Nephron (organoid): ENCODE data around the gene ZNF594.
"Not testable (repeated sequence)": the region's sequence is repeated elsewhere in the genome, so short reads cannot be mapped to it uniquely, and the experiment has no call there.

Source experiments
- H3K27ac Mint-ChIP-seq, 3 experiments: 2 replicates each; pipeline ENCODE4 v1.8.0; 2020; ENCODE audit warnings: mixed read lengths in 3 of 3, mild to moderate bottlenecking in 2 of 3, moderate library complexity in 1 of 3
- H3K27me3 Mint-ChIP-seq: 2 replicates; pipeline ENCODE4 v1.8.0; 2021; ENCODE audit warnings: low read depth, mild to moderate bottlenecking, moderate library complexity, mixed read lengths
- H3K36me3 Mint-ChIP-seq: 2 replicates; pipeline ENCODE4 v1.8.0; 2020; ENCODE audit warnings: low read depth, mixed read lengths
- H3K4me1 Mint-ChIP-seq: 2 replicates; pipeline ENCODE4 v1.8.0; 2020; ENCODE audit warnings: mixed read lengths
- H3K4me3 Mint-ChIP-seq, 3 experiments: 2 replicates each; pipeline ENCODE4 v1.8.0; 2020; ENCODE audit warnings: mild to moderate bottlenecking in 3 of 3, mixed read lengths in 3 of 3, moderate library complexity in 2 of 3
- H3K9me3 Mint-ChIP-seq: 2 replicates; pipeline ENCODE4 v1.8.0; 2020; ENCODE audit warnings: mixed read lengths
- TF ChIP-seq, protein P1 (sequence below), 3 experiments: fragments of 200-600 bp; sonication (generic); IDR thresholded peaks; one replicate each; pipeline ENCODE4 v1.5.0; 2021; ENCODE audit warnings: antibody characterized with exemption in 3 of 3; ENCODE audit not compliant: unreplicated experiment in 3 of 3

The ZNF594 gene

DNA sequence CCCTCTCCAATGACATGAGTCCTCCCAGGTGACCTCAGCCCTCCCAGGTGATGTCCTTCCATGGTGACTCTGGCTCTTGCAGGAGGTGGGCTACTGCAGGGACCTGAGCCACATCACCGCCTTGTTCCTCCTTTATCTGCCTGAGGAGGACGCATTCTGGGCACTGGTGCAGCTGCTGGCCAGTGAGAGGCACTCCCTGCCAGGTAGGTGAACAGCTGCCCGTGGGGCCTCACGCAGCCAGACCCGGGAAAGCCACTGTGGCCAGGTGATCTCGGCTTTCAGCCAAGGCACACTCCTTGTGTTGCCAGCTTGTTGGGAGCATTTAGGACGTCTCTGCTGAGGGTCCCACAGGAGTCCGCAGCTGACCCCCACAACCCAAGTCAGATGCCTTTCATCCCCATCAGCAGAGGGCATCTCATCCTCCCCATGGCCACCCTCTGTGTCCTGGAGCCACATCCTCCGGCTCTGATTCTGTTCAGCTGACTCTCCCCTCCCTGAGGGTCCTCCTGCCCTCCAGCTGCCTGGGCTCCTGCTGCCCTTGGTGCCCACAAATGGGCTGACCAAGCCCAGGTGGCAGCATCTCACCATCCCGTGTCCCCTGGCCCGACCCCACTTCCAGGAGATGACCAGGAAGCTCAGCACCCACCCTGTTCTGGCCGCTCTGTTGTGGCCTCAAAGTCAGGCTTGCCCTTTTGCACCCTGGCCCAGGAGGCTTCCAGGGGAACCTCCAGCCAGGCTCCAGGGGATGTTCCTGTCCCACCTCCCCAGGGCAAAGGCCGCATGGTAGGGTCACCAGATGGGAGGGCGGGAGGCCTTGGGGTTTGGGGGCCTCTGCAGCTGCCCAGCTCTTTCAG, 55.7 kb downstream of the ZNF594 start:
- H3K4me1 Mint-ChIP-seq = no peaks in the 10 kb centered on the region

GRCh38 chr17:5135131-5135712, 56.4 kb downstream of the ZNF594 start:
- not testable (repeated sequence) for H3K36me3 Mint-ChIP-seq, H3K4me3 Mint-ChIP-seq, H3K9me3 Mint-ChIP-seq, H3K4me1 Mint-ChIP-seq, H3K27ac Mint-ChIP-seq, H3K27me3 Mint-ChIP-seq

More for the DNA sequence above, 55.7 kb downstream of the ZNF594 start:
- TF ChIP-seq, protein P1, sequence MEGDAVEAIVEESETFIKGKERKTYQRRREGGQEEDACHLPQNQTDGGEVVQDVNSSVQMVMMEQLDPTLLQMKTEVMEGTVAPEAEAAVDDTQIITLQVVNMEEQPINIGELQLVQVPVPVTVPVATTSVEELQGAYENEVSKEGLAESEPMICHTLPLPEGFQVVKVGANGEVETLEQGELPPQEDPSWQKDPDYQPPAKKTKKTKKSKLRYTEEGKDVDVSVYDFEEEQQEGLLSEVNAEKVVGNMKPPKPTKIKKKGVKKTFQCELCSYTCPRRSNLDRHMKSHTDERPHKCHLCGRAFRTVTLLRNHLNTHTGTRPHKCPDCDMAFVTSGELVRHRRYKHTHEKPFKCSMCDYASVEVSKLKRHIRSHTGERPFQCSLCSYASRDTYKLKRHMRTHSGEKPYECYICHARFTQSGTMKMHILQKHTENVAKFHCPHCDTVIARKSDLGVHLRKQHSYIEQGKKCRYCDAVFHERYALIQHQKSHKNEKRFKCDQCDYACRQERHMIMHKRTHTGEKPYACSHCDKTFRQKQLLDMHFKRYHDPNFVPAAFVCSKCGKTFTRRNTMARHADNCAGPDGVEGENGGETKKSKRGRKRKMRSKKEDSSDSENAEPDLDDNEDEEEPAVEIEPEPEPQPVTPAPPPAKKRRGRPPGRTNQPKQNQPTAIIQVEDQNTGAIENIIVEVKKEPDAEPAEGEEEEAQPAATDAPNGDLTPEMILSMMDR (IDR thresholded peaks at IDR 0.05; ENCODE audit: unreplicated experiment in 3 of 3) = no peak
- Mint-ChIP-seq H3K4me3 (no peak overlapping the region), H3K9me3 (no peaks in the 10 kb centered on the region), H3K36me3 (no peaks in the 10 kb centered on the region), H3K27me3 (no peaks in the 10 kb centered on the region), H3K27ac (no peak overlapping the region)

DNA sequence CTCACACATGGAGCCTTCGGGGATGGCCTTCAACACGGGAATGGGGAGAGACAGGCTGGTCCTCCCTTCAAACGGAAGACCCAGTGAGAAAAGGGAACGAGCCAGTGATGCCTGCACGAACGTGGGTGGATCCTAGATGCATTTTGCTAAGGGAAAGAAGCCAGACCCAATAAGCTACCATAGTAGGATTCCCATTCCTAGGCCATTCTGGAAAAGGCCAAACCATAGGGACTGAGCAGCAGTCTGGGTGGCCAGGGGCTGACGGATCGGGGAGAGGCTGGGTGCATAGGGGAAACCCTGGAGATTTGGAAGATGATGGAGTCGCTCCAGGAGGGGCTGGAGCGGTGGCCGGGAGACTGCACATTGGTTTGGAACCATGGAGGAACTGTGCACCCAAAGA, 57.1 kb downstream of the ZNF594 start:
- H3K36me3 Mint-ChIP-seq, H3K4me3 Mint-ChIP-seq, H3K27ac Mint-ChIP-seq, H3K27me3 Mint-ChIP-seq, H3K4me1 Mint-ChIP-seq, H3K9me3 Mint-ChIP-seq: not testable (repeated sequence)

DNA sequence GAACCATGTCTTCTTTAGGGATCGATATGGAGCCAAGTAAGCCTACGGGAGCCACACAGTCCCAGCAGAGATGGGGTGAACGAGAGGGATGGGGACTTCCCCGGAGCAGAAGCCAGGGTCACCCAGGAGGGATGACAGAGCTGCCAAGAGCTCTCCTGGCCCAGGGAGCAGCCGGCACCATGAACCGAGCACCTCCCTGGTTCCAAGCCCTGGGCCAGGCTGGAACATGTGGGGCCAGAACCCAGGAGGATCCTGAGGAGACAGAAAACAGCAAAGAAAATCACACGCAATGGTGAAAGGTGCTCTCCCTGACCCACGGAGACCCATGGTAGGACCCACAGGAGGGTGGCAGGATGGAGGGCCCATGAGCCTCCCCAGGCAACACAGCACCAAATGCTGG, 57.7 kb downstream of the ZNF594 start:
- not testable (repeated sequence) for H3K4me3 Mint-ChIP-seq, H3K9me3 Mint-ChIP-seq, H3K27ac Mint-ChIP-seq, H3K4me1 Mint-ChIP-seq, H3K27me3 Mint-ChIP-seq, H3K36me3 Mint-ChIP-seq

DNA sequence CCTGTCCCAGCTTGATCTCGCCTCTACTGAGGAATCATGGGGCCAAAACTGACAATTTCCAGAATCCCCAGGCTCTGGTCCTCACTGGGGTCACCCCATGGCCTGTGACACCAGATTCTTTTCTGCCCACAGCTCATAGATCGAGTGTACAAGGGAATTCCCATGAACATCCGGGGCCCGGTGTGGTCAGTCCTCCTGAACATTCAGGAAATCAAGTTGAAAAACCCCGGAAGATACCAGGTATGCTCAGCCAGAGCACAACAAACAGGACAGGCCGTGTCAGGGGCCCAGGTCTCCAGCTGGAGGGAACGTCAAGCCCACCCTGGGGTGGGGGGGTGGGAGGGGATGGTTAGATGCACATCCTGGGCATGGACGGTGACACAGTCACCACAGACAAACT, 58.4 kb downstream of the ZNF594 start:
- Mint-ChIP-seq H3K27ac (no peak overlapping the region), H3K4me1 (no peaks in the 10 kb centered on the region), H3K9me3 (no peaks in the 10 kb centered on the region), H3K36me3 (no peaks in the 10 kb centered on the region), H3K27me3 (no peaks in the 10 kb centered on the region), H3K4me3 (no peak overlapping the region)
- TF ChIP-seq, protein P1 (IDR thresholded peaks at IDR 0.05; ENCODE audit: unreplicated experiment in 3 of 3) = no peak

DNA sequence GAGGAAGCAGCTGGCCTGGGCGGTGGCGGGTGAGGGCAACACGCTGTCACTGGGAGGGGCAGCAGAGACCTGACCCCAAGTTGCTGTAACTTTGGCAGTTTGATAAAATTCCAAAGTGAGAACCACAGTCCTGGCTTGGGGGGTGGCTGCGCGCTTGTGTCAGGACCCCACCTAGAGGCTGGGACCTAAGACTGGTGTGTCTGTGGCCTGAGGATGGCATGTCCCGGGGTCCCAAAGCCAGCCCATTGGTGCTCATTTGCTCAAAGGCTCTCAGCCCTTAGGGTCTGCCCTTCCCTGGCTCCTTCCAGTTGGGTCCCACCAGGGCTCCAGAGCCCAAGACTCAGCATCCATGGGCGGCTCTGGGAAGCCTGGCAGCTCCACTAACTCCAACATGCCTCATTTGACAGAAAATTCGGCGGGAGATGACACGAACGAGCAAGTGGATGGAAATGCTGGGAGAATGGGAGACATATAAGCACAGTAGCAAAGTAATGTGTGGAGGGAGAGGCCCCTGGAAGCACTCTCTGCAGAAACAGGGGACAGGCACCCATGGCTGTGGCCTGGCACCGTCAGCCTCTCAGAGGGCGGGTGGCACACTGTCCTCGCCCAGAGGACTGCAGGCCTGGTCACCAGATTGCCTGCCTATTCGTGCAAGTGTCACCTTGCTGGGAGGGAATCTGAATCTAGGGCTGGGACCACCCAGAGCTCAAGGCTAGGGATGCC, 59.0 kb downstream of the ZNF594 start:
- not testable (repeated sequence) for H3K4me3 Mint-ChIP-seq, H3K4me1 Mint-ChIP-seq, H3K9me3 Mint-ChIP-seq, H3K27ac Mint-ChIP-seq, H3K36me3 Mint-ChIP-seq, H3K27me3 Mint-ChIP-seq

- not testable (repeated sequence) for H3K27ac Mint-ChIP-seq, H3K36me3 Mint-ChIP-seq, H3K4me3 Mint-ChIP-seq, H3K9me3 Mint-ChIP-seq, H3K27me3 Mint-ChIP-seq, H3K4me1 Mint-ChIP-seq
These were observed 59.7 kb downstream of the ZNF594 start for GRCh38 chr17:5131799-5132502.

- no peaks in the 10 kb centered on the region for H3K36me3 Mint-ChIP-seq
- H3K4me3 Mint-ChIP-seq = no peak overlapping the region
- no peaks in the 10 kb centered on the region for H3K27me3 Mint-ChIP-seq
- TF ChIP-seq, protein P1 (IDR thresholded peaks at IDR 0.05; ENCODE audit: unreplicated experiment in 3 of 3) = no peak
- H3K9me3 Mint-ChIP-seq = no peaks in the 10 kb centered on the region
- H3K4me1 Mint-ChIP-seq = peaks cover 6% of the 10 kb centered on the region
- H3K27ac Mint-ChIP-seq = no peak overlapping the region
These were observed 60.4 kb downstream of the ZNF594 start for GRCh38 chr17:5131146-5131715.

GRCh38 chr17:5130687-5131086, 61.0 kb downstream of the ZNF594 start:
- H3K9me3 Mint-ChIP-seq, H3K27ac Mint-ChIP-seq, H3K36me3 Mint-ChIP-seq, H3K4me1 Mint-ChIP-seq, H3K4me3 Mint-ChIP-seq, H3K27me3 Mint-ChIP-seq: not testable (repeated sequence)

- not testable (repeated sequence) for H3K27me3 Mint-ChIP-seq, H3K36me3 Mint-ChIP-seq, H3K27ac Mint-ChIP-seq, H3K4me3 Mint-ChIP-seq, H3K9me3 Mint-ChIP-seq, H3K4me1 Mint-ChIP-seq
These were observed 61.4 kb downstream of the ZNF594 start for GRCh38 chr17:5130261-5130660.

DNA sequence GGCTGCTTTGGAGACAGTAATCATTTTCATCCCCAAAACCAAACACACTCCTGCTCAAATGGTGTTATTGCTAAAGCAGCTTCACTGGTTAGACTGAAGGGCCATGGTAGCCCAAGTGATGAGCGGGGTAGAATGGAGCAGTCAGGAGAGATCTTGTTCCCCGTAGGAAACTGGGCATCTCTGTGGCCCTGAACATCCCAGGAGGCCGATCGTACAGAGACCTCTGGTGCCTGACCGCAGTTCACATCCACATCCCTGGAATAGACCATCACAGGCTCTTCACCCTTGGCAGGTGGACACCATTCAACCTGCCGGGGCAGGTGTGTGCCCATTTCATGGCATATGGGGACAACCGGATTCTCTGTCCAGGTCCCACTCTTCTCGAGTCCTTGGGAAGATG, 61.9 kb downstream of the ZNF594 start:
- H3K27me3 Mint-ChIP-seq, H3K27ac Mint-ChIP-seq, H3K4me1 Mint-ChIP-seq, H3K9me3 Mint-ChIP-seq, H3K4me3 Mint-ChIP-seq, H3K36me3 Mint-ChIP-seq: not testable (repeated sequence)
